ENCODE results near the gene SDK1.

SDK1 gene

GRCh38 chr7:3517344-3517743 lies 216.3 kb downstream of the SDK1 start:
- no peak for DNase-seq (ENCODE audit: extremely low read depth, low read depth)
- TF ChIP-seq CTCF (IDR thresholded peaks at IDR 0.05; ENCODE audit: low read depth, low read length), result no peak

- DNase-seq (ENCODE audit: extremely low read depth, low read depth), result no peak
These were observed 217.5 kb downstream of the SDK1 start for GRCh38 chr7:3518546-3518945.

GRCh38 chr7:3520206-3520605 lies 219.2 kb downstream of the SDK1 start:
- no peak for DNase-seq (ENCODE audit: extremely low read depth, low read depth)
- TF ChIP-seq CTCF (IDR thresholded peaks at IDR 0.05; ENCODE audit: low read depth, low read length), result no peak

More at GRCh38 chr7:3518546-3518945, 217.5 kb downstream of the SDK1 start:
- TF ChIP-seq CTCF (IDR thresholded peaks at IDR 0.05; ENCODE audit: low read depth, low read length), result no peak

GRCh38 chr7:3527496-3528124 lies 226.6 kb downstream of the SDK1 start:
- DNase-seq (ENCODE audit: extremely low read depth, low read depth), result no peak
- TF ChIP-seq CTCF (IDR thresholded peaks at IDR 0.05; ENCODE audit: low read depth, low read length), result no peak

- no peak for DNase-seq (ENCODE audit: extremely low read depth, low read depth)
- TF ChIP-seq CTCF (IDR thresholded peaks at IDR 0.05; ENCODE audit: low read depth, low read length), result no peak
These were observed 232.0 kb downstream of the SDK1 start for GRCh38 chr7:3533040-3533439.

- DNase-seq (ENCODE audit: extremely low read depth, low read depth), result no peak
- TF ChIP-seq CTCF (IDR thresholded peaks at IDR 0.05; ENCODE audit: low read depth, low read length), result no peak
These were observed 236.3 kb downstream of the SDK1 start for GRCh38 chr7:3537210-3537875.

GRCh38 chr7:3538041-3538440 lies 237.0 kb downstream of the SDK1 start:
- no peak for TF ChIP-seq CTCF (IDR thresholded peaks at IDR 0.05; ENCODE audit: low read depth, low read length)
- no peak for DNase-seq (ENCODE audit: extremely low read depth, low read depth)
